ENCODE results near the gene LAMC1.
"Not testable (repeated sequence)": the region's sequence is repeated elsewhere in the genome, so short reads cannot be mapped to it uniquely, and the experiment has no call there.

LAMC1 gene

DNA sequence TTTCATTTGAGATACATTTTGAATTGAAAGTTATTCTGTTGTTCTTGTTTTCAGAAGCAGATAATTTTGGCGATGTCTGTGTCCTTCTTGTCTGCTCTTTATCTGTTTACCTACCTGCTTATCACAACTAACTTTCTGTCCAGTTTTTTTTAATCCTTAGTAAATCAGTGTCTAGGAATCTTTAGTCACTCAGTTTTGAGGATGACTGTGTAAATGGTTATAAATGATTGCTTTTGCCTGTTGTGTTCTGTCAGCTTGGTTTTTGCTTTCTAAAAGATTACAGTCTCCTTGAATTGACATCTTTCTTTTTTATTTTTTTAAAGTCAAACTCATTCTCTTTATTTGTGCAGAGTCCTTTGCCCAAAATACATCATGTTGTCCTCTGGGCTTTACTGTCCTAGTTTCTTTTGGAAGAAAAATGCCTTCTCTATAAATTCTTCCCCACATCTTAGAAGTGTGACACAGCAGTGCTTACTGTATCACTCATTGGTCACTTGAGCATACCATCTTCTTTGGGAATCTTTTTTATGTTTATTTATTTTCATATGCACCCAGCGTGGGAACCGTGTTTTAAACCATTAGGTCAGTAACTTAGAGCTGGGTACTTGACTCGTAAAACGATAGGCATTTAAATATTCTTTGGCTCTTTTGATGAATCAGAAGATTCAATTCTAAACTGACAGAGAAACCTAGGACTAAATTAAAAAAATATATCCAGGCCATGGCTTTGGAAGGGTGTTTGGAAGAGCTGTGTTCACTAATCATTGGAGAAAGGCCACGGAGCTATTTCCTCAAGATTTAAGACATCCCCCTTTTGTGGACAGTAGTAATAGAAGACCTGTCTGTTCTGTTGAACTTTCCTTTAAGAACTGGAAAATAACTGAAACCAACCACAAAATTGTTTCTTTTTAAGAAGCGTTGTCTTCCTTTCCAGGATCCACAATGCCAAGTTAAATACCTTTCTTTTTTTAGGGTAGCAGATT is 20.9 kb downstream of the LAMC1 start:
- DNase-seq = no peak

DNA sequence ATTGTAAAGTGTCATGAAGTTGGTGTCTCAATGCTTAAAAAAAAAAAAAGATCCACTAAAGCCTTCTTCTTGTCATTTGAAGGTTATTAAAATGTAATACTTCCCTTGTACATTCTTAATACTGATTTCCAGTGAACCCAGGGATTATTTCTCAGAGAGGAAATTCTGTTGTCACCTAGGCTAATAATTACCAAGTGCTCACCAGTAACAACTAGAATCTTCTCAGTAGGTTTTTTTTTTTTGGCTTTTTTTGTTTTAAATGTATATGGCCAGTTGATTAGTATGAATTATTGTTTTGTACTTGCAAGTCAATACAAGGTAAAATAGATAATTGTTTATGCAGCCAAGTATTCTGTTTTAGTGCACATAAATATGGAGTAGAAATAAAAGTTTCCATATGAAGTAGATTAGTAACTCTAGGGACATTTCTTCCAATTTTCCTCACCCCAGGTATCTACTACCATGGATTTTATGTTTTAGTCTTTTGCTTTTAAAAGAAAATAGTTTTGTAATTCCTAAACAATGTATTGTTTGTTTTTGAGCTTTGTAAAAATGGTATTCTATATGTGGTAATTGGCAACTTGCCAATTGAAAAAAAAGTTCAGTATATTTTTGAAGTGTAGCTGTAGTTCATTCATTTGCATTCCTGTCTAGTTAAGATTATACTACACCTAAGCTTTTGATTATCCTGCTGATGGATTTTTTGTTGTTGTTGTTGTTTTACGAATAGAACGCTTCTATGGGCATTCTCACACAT is 21.9 kb downstream of the LAMC1 start:
- DNase-seq = no peak

- DNase-seq = no peak
Observed at GRCh38 chr1:183048087-183049085, 25.2 kb downstream of the LAMC1 start.

GRCh38 chr1:183051546-183051945 is 28.3 kb downstream of the LAMC1 start:
- no peak for DNase-seq

- DNase-seq = no peak
Observed at GRCh38 chr1:183052861-183053260, 29.6 kb downstream of the LAMC1 start.

- no peak for DNase-seq
Observed at GRCh38 chr1:183058851-183059502, 35.8 kb downstream of the LAMC1 start.

DNA sequence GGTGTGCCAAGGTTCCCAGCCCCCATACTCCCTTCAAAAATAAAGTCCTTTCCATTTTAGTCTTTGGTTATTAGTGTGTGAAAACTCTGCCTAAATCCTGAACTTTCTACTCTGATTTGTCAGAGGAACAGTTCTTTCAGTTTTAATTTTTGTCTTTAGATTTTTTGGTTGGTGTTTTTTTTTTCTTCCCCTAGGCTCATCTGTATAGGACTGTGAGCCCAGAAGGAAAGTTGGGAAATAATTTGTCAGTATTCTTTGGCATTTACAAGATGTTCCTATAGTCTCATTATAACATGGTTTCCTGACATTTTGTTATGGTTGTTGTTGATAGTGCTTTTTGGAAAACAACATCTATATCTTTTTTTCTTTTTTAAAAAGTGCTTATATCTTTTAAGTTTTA is 38.0 kb downstream of the LAMC1 start:
- DNase-seq = no peak

DNA sequence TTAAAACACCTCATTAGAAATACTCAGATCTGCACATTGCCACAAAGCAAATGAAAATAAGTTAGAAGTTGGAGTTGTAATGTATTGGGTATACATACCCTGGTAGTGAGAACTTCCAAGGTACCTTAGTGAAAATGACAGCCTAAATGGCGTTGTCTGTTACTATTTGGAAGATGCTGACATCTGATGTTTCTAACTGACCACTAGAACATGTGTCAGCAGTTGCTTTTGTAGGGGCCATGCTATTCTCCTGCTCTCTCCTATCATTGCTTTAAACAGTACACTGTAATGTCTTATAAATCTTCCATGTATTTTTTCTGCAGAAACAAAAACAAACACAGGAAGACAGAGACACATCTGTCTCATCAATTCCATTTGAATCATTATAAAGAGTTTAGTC is 40.1 kb downstream of the LAMC1 start:
- no peak for DNase-seq

DNA sequence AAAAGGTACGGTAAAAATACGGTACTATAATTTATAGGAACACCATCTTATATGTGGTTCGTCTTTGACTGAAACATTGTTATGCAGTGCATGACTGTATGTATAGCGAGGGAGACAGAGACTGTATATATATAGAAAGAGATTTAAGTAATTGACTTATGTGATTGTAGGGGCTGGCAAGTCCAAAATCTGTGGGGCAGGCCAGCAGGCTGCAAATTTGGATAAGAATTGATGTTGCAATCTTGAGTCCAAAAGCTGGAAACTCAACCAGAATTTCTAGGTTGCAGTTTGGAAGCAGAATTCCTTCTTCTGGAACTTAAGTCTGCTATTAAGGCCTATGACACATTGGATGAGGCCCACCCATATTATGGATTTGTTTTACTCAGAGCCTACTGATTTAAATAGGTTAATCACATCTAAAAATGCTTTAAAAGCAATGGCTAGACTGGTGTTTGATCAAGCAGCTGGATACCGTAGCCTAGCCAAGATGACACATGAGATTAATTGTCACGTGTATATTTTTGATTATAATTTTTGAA is 42.0 kb downstream of the LAMC1 start:
- no peak for DNase-seq

- DNase-seq = not testable (repeated sequence)
Observed at GRCh38 chr1:183066432-183066831, 43.2 kb downstream of the LAMC1 start.

GRCh38 chr1:183069562-183070216 is 46.5 kb downstream of the LAMC1 start:
- no peak for DNase-seq

DNA sequence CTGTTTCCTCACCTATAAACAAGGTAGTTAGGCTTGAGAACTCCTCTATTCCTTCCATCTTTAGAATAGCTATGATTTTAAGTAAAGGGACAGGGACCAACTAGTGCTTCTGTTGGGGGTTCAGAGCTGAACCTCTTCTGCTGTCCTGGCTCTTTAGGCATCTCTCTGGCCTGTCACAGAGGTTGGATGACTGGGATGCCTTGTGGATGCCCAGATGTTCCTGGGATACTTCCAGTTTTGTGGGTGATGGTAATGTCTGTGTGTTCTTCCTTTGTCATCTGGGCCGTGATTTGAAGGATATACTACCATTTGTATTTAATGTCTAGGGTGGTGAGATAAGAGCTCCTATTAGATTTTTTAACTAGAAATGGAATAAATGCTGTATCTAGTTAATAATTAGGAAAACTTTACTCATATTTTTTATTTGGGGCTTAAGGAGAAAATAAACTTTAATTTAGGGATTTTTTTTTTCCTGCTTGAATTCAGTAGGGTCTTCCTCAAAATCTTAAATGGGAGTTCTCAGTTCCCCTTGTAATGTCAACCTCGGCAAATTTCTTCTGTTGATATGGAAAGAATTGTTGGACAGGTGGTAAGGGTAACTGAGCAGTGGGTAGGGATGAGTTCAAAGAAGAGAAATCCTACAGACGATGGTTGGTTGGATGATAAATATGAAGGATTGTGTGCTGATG is 47.2 kb downstream of the LAMC1 start:
- DNase-seq = no peak

- DNase-seq = no peak
Observed at GRCh38 chr1:183070923-183071618, 47.9 kb downstream of the LAMC1 start.

GRCh38 chr1:183072595-183072994 is 49.4 kb downstream of the LAMC1 start:
- not testable (repeated sequence) for DNase-seq

DNA sequence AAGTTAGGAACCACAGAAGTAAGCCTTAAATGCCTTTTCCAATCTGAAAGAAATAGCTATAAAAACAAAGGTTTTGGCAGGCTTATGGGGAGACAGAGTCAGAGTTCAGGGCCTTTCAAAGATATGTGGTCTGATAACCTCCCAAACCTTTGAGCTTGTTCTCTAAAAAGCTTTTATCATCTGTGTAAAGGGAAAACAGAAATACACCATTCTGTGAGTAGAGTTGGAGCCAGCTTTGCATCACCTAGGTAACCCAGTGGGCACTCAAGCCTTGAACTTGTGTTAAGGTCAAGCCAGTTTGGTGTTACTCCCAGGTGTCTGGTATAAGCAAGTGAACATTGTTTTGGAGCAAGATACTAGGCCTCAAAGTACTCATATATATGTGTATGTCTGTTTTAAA is 50.1 kb downstream of the LAMC1 start:
- DNase-seq = no peak

DNA sequence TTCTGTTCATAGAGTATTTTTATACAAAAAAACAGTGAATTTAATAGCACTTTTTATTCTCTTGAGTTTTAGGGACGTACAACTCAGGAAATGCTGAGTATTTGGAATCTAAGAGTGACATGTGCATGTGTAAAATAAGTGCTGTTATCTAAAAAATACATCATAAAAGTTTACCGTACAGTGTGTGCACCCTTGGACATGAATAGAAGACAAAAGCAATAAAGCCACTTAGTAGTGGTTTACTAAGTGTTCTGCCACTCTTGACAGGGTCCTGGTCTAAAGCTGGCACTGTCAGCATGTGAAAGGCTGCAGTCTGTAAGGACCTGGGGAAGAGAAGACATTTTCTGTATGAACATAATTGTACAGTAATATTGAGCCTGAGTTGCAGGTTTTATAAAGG is 51.0 kb downstream of the LAMC1 start:
- DNase-seq = no peak

GRCh38 chr1:183075861-183076260 is 52.6 kb downstream of the LAMC1 start:
- DNase-seq = no peak

GRCh38 chr1:183077097-183077496 is 53.9 kb downstream of the LAMC1 start:
- DNase-seq = no peak

DNA sequence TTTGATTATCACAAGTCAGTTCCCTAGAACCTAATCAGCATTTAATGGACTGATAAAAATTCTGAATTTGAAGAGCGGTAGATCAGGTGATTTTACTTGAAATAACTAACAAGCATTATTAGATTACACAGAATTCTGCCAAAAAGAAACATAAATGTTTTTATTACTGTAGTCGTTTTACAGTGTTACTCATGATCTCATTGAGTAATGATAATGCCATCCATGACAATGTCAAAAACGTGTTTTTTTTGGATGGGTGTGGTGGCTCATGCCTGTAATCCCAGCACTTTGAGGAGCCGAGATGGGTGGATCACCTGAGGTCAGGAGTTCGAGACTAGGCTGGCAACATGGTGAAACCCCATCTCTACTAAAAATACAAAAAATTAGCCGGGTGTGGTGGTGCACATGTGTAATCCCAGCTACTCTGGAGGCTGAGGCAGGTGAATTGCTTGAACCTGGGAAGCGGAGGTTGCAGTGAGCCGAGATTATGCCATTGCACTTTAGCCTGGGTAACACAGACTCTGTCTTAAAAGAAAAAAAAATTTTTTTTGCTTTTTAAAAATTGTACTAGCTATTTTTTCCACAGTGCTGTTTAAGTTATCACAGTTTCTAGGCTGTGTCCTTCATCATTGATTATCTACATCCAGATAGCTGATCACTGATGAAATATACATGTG is 56.6 kb downstream of the LAMC1 start:
- no peak for DNase-seq

Measured in effector CD4-positive, alpha-beta T cell (primary cell).